ENCODE measurements around the gene PKM. TPM values are rescaled to one million over a fixed set of nuclear protein-coding genes. Genes with fewer than 3 reads are reported as not detected.

PKM gene
- total and polyA plus RNA-seq, 5 donors from 2014 or later: 332 to 510 (median 383) TPM

DNA sequence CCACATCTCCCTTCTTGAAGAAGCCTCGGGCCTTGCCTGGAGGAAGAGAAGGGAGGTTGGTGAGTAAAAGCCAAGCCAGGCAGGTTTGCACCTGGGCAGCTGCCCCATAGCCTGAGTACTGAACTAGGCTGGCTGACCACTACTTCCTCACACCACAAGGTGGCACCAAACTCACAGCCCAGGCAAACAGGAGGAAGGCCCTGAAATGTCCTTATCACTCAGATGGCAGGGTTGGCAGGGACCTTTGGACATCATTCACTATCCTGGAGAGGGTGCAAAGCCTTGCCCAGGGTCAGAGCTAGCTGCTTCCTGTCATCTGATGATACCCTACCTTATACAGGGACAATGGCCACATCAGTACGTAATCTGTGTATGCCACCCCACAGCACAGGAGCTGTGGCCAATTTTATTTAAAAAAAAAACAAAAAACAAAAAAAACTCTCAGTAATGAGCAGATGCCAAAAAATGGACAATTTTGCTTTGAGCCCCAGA is 31.2 kb downstream of the PKM start:
- peaks cover 5% of the 10 kb centered on the region for H3K4me1 ChIP-seq (ENCODE audit: control insufficient read depth, insufficient read depth, low read length, poor library complexity, severe bottlenecking)
- H3K27ac ChIP-seq (ENCODE audit: insufficient read depth, low read length, poor library complexity, severe bottlenecking): no peak overlapping the region
- DNase-seq (peak; percentile 58 to 81 (median 73)), ATAC-seq (ENCODE audit: low read depth in 2 of 2) (peak; percentile 69 to 73)
- no peaks in the 10 kb centered on the region for H3K9me3 ChIP-seq (ENCODE audit: control insufficient read depth in 2 of 2, low read length in 2 of 2)
- peaks cover 0 to 16% (median 8%) of the 10 kb centered on the region in 4 donors for H3K4me1 Mint-ChIP-seq
- no peak overlapping the region for H3K4me3 ChIP-seq (ENCODE audit: low read depth, low read length)
- peaks cover 64% of the 10 kb centered on the region for H3K36me3 ChIP-seq (ENCODE audit: control insufficient read depth, insufficient read depth, low read length)
- peak overlapping the region in 2 of 3 donors; percentile 11 to 43 for H3K27ac Mint-ChIP-seq
- no peaks in the 10 kb centered on the region for H3K27me3 ChIP-seq (ENCODE audit: control insufficient read depth, insufficient read depth, low read length)
- no peak overlapping the region for H3K4me3 Mint-ChIP-seq
- H3K36me3 Mint-ChIP-seq: peaks cover 28% of the 10 kb centered on the region
- peaks cover 0 to 1% (median 0%) of the 10 kb centered on the region in 7 donors for H3K9me3 Mint-ChIP-seq
- H3K27me3 Mint-ChIP-seq: peaks cover 19% of the 10 kb centered on the region

- Histone ChIP-seq H3K9me3 (ENCODE audit: control insufficient read depth in 2 of 2, low read length in 2 of 2) (no peaks in the 10 kb centered on the region), H3K27ac (ENCODE audit: insufficient read depth, low read length, poor library complexity, severe bottlenecking) (no peak overlapping the region), H3K4me1 (ENCODE audit: control insufficient read depth, insufficient read depth, low read length, poor library complexity, severe bottlenecking) (peaks cover 5% of the 10 kb centered on the region), H3K36me3 (ENCODE audit: control insufficient read depth, insufficient read depth, low read length) (peaks cover 58% of the 10 kb centered on the region), H3K27me3 (ENCODE audit: control insufficient read depth, insufficient read depth, low read length) (no peaks in the 10 kb centered on the region), H3K4me3 (ENCODE audit: low read depth, low read length) (no peak overlapping the region)
- ATAC-seq (ENCODE audit: low read depth in 2 of 2): no peak
- Mint-ChIP-seq H3K27ac (no peak overlapping the region), H3K27me3 (peaks cover 22% of the 10 kb centered on the region), H3K4me1 (peaks cover 0 to 12% (median 6%) of the 10 kb centered on the region in 4 donors), H3K36me3 (peaks cover 23% of the 10 kb centered on the region), H3K4me3 (peak overlapping the region in 1 of 4 donors; percentile 27), H3K9me3 (peaks cover 0 to 1% (median 0%) of the 10 kb centered on the region in 7 donors)
- DNase-seq: no peak
Measured at GRCh38 chr15:72199205-72199515, 31.8 kb downstream of the PKM start.

GRCh38 chr15:72198356-72199204 is 32.4 kb downstream of the PKM start:
- no peak for DNase-seq
- Mint-ChIP-seq H3K4me3 (peak overlapping the region in 2 of 4 donors; percentile 27 to 38), H3K4me1 (peaks cover 0 to 12% (median 6%) of the 10 kb centered on the region in 4 donors), H3K27ac (no peak overlapping the region), H3K9me3 (peaks cover 0 to 1% (median 0%) of the 10 kb centered on the region in 7 donors), H3K36me3 (peaks cover 23% of the 10 kb centered on the region), H3K27me3 (peaks cover 28% of the 10 kb centered on the region)
- Histone ChIP-seq H3K9me3 (ENCODE audit: control insufficient read depth in 2 of 2, low read length in 2 of 2) (no peaks in the 10 kb centered on the region), H3K36me3 (ENCODE audit: control insufficient read depth, insufficient read depth, low read length) (peaks cover 53% of the 10 kb centered on the region), H3K4me1 (ENCODE audit: control insufficient read depth, insufficient read depth, low read length, poor library complexity, severe bottlenecking) (peaks cover 5% of the 10 kb centered on the region), H3K27ac (ENCODE audit: insufficient read depth, low read length, poor library complexity, severe bottlenecking) (no peak overlapping the region), H3K4me3 (ENCODE audit: low read depth, low read length) (no peak overlapping the region), H3K27me3 (ENCODE audit: control insufficient read depth, insufficient read depth, low read length) (no peaks in the 10 kb centered on the region)
- ATAC-seq (ENCODE audit: low read depth in 2 of 2): no peak

GRCh38 chr15:72197460-72198355 is 33.3 kb downstream of the PKM start, which contains the start of gene GRAMD2A:
GRAMD2A (minus strand) TSS chr15:72197787.
- H3K4me3 ChIP-seq (ENCODE audit: low read depth, low read length): no peak within 1 kb of the TSS
- Mint-ChIP-seq H3K4me1 (peaks cover 0 to 12% (median 5%) of the 10 kb centered on the region in 4 donors), H3K9me3 (peaks cover 0 to 1% (median 0%) of the 10 kb centered on the region in 7 donors), H3K36me3 (peaks cover 17% of the 10 kb centered on the region), H3K27me3 (peaks cover 29% of the 10 kb centered on the region), H3K27ac (no peak within 1 kb of the TSS), H3K4me3 (peak within 1 kb of the TSS in 3 of 4 donors; percentile 38 to 59 (median 56))
- peaks cover 44% of the 10 kb centered on the region for H3K36me3 ChIP-seq (ENCODE audit: control insufficient read depth, insufficient read depth, low read length)
- DNase-seq (no peak), ATAC-seq (ENCODE audit: low read depth in 2 of 2) (peak; percentile 17 to 32)
- H3K4me1 ChIP-seq (ENCODE audit: control insufficient read depth, insufficient read depth, low read length, poor library complexity, severe bottlenecking): peaks cover 5% of the 10 kb centered on the region
- no peaks in the 10 kb centered on the region for H3K27me3 ChIP-seq (ENCODE audit: control insufficient read depth, insufficient read depth, low read length)
- H3K9me3 ChIP-seq (ENCODE audit: control insufficient read depth in 2 of 2, low read length in 2 of 2): no peaks in the 10 kb centered on the region
- no peak within 1 kb of the TSS for H3K27ac ChIP-seq (ENCODE audit: insufficient read depth, low read length, poor library complexity, severe bottlenecking)

DNA sequence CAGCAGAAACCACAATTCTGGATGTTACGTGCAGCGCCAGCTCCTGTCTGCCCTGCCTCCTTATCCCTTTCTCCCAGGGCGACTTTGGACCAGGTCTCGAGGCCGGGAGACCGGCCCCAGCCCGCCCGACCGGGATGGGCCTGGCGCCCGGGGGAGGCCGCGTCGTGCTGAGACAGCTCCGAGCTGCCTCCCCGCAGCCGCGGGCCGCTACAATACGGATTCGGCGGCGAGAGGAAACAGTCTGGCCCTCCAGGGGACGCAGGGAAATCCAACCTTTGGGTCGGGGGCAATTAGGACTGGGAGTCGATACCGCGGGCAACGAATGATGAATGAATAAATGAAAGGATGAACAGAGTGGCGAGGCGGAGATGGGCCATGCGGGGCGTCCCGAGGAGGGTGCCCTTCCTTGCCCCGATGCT is 33.9 kb downstream of the PKM start:
- Histone ChIP-seq H3K9me3 (ENCODE audit: control insufficient read depth in 2 of 2, low read length in 2 of 2) (no peaks in the 10 kb centered on the region), H3K27me3 (ENCODE audit: control insufficient read depth, insufficient read depth, low read length) (no peaks in the 10 kb centered on the region), H3K36me3 (ENCODE audit: control insufficient read depth, insufficient read depth, low read length) (peaks cover 37% of the 10 kb centered on the region), H3K27ac (ENCODE audit: insufficient read depth, low read length, poor library complexity, severe bottlenecking) (no peak overlapping the region), H3K4me3 (ENCODE audit: low read depth, low read length) (no peak overlapping the region), H3K4me1 (ENCODE audit: control insufficient read depth, insufficient read depth, low read length, poor library complexity, severe bottlenecking) (peaks cover 5% of the 10 kb centered on the region)
- Mint-ChIP-seq H3K36me3 (peaks cover 12% of the 10 kb centered on the region), H3K9me3 (peaks cover 0 to 1% (median 0%) of the 10 kb centered on the region in 7 donors), H3K4me1 (peaks cover 0 to 12% (median 5%) of the 10 kb centered on the region in 4 donors), H3K4me3 (peak overlapping the region in 1 of 4 donors; percentile 59), H3K27me3 (peaks cover 33% of the 10 kb centered on the region), H3K27ac (no peak overlapping the region)
- DNase-seq: no peak
- ATAC-seq (ENCODE audit: low read depth in 2 of 2): no peak

- Histone ChIP-seq H3K27ac (ENCODE audit: insufficient read depth, low read length, poor library complexity, severe bottlenecking) (no peak overlapping the region), H3K9me3 (ENCODE audit: control insufficient read depth in 2 of 2, low read length in 2 of 2) (no peaks in the 10 kb centered on the region), H3K4me3 (ENCODE audit: low read depth, low read length) (no peak overlapping the region), H3K36me3 (ENCODE audit: control insufficient read depth, insufficient read depth, low read length) (peaks cover 32% of the 10 kb centered on the region), H3K4me1 (ENCODE audit: control insufficient read depth, insufficient read depth, low read length, poor library complexity, severe bottlenecking) (peaks cover 5% of the 10 kb centered on the region), H3K27me3 (ENCODE audit: control insufficient read depth, insufficient read depth, low read length) (no peaks in the 10 kb centered on the region)
- ATAC-seq (ENCODE audit: low read depth in 2 of 2): no peak
- Mint-ChIP-seq H3K4me1 (peaks cover 0 to 12% (median 5%) of the 10 kb centered on the region in 4 donors), H3K27ac (no peak overlapping the region), H3K36me3 (peaks cover 12% of the 10 kb centered on the region), H3K4me3 (no peak overlapping the region), H3K9me3 (peaks cover 0 to 1% (median 0%) of the 10 kb centered on the region in 7 donors), H3K27me3 (peaks cover 36% of the 10 kb centered on the region)
- no peak for DNase-seq
Measured at GRCh38 chr15:72196409-72197040, 34.5 kb downstream of the PKM start.

GRCh38 chr15:72195101-72195511 is 35.9 kb downstream of the PKM start:
- H3K36me3 Mint-ChIP-seq: peaks cover 6% of the 10 kb centered on the region
- no peak overlapping the region for H3K27ac ChIP-seq (ENCODE audit: insufficient read depth, low read length, poor library complexity, severe bottlenecking)
- peaks cover 0 to 1% (median 0%) of the 10 kb centered on the region in 7 donors for H3K9me3 Mint-ChIP-seq
- no peak overlapping the region for H3K4me3 ChIP-seq (ENCODE audit: low read depth, low read length)
- H3K4me1 ChIP-seq (ENCODE audit: control insufficient read depth, insufficient read depth, low read length, poor library complexity, severe bottlenecking): peaks cover 5% of the 10 kb centered on the region
- no peak for DNase-seq
- H3K4me3 Mint-ChIP-seq: no peak overlapping the region
- H3K9me3 ChIP-seq (ENCODE audit: control insufficient read depth in 2 of 2, low read length in 2 of 2): no peaks in the 10 kb centered on the region
- H3K27ac Mint-ChIP-seq: no peak overlapping the region
- peaks cover 0 to 12% (median 5%) of the 10 kb centered on the region in 4 donors for H3K4me1 Mint-ChIP-seq
- ATAC-seq (ENCODE audit: low read depth in 2 of 2): no peak
- peaks cover 18% of the 10 kb centered on the region for H3K36me3 ChIP-seq (ENCODE audit: control insufficient read depth, insufficient read depth, low read length)
- no peaks in the 10 kb centered on the region for H3K27me3 ChIP-seq (ENCODE audit: control insufficient read depth, insufficient read depth, low read length)
- H3K27me3 Mint-ChIP-seq: peaks cover 47% of the 10 kb centered on the region

Measured in CD4-positive, CD25-positive, alpha-beta regulatory T cell (primary cell).